ENCODE data around the gene IGF2BP2.

IGF2BP2 gene

DNA sequence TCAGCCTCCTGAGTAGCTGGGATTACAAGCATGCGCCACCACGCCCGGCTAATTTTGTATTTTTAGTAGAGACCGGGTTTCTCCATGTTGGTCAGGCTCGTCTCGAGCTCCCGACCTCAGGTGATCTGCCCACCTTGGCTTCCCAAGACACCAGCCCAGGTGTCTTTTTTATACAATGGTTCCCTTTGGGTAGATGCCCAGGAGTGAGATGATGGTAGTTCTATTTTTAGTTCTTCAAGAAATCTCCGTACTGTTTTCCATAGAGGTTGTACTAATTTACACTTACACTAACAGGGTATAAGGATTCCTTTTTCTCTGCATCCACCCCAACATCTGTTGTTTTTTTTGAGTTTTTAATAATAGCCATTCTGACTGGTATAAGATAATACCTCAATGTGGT is 94.3 kb downstream of the IGF2BP2 start:
- no peak for DNase-seq

DNA sequence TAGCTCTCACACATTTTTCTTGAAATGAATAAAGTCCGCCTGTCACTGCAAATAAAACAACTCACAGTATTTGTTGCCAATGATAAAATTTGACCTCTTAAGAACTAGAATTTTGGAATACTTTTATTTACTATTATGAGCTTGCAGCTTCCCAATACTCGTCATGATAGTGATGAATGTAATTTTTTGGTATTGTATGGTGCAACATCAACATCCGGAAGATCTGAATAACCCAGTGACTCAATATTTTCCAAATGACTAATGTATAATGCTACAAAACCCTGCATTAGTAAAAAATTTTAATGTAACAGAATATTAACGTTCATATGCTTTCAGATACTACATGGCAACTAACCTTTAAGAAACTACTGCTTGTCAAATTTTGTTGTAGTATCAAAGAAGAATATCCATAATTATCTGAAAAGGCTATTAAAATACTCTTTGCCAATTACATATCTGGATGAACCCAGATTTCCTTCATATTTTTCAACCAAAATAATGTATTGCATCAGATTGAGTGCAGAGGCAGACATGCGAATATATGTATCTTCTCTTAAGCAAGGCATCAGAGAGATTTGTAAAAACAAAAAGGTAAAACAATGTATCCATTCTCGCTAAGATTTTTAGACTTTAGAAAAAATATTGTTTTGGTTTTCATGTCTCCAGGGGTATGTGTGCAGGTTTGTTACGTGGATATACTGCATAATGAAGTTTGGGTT is 95.3 kb downstream of the IGF2BP2 start:
- no peak for DNase-seq

DNA sequence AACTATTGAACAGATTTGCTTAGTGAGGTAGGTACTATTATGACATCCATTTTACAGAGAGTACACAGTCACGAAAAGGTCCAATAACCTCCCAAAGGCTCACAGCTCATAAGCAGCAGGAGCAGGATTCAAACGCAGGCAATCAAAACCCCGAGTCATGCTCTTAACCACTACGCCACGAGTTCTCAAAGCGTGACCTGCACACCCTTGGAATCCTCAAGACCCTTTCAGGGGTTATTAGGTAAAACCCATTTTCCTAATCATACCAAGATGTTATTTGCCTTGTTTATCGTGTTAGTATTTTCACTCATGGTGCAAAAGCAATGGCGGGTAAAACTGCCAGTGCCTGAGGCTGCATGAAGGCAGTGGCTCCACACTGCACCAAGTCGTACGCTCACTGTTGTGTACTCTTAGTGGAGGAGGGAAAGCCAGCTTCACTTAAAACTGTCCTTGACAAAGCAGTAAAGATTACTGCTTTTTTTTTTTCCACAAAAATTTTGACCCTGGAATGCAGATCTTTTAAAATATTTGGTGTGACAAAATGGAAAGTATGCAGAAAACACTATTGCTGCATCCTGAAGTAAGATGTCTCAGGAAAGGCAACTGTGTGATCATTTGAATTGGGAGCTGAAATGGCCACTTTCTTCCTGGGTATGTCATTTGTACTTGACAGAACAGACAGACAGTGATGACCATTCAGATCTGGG is 96.1 kb downstream of the IGF2BP2 start:
- no peak for DNase-seq

DNA sequence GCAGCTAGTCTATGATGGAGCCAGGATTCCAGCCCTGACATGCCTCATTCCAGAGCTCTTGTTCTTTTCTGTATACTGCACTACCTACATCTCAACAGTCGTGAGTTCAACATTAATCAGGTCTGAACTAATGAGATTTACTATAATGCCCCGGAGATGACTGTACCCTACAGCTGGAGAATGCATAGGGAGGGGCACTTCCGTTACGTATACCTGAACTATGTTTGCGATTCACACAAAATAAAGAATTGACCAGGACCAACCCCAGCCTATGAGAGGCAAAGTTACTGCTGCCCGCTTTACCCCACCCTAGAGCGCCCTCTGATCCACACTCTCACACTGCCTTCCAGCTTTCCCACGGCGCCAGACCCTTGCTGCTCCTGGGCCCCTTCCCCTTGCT is 97.0 kb downstream of the IGF2BP2 start:
- no peak for DNase-seq

DNA sequence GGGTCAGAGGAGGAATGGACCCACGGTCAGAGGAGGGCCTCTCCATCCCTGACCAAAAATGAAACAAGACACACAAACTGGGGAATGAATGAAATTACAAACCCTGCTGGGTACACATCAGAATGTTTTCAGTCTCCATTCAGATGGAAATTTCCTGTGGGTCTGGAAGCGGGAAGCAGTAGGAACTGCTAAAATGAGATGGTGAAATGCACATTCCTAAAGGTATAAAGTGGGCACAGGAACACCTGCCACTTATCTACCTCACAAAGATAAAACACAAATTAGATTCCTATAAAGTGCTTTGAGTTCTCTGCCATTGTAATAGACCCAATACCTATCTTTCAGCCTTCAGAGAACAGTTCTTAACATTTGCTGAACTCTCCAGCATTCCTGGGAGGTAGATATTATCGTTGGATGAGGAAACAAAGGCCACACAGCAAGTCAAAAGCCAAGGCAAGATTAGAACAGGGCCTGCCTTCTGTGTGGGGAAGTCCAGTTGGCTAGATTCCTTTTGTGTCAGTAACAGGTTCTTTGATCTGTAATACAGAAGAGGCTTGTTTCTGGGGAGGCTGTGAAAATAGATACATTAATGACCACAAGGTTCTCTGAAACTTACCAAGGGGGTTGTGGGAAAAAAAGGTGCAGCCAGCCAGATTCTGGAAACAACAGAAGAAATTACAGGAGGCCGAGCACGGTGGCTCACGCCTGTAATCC is 98.4 kb downstream of the IGF2BP2 start:
- no peak for DNase-seq

DNA sequence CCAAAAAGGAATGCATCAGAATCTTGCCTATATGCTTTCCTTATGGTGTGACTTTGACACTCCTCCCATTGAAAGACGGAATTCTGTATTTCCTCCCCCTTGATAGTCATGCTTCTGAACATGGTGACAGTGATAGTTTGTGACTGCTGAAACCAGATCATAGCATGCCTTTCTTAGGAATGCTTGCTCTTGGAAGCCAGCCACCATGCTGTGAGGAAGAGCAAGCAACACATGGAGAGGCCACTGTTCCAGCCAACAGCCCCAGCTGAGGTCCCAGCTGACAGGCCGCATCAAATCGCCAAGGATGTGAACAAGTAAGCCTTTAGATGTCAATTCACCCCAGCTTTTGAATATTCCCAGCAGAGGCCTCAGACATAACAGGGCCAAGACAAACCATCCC is 100.1 kb downstream of the IGF2BP2 start:
- no peak for DNase-seq

DNA sequence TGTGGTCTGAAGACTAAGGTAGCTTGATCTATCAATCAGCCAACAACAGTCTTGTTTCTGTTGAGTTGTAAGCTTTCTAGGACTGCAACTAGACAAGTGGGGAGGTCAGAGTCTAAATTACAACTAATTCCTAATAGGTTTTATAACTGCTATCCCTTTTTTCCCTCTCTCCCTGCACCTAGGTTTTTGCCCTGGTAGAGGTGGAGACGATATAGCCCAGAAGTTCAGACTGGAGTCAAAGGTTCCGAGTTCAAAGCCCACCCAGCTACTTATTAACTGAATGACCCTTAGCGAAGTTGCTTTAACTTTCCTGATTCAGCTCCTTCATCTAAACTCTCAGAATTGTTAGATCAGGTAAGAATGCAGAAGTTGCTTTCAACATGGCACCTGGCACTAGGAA is 100.6 kb downstream of the IGF2BP2 start:
- no peak for DNase-seq

DNA sequence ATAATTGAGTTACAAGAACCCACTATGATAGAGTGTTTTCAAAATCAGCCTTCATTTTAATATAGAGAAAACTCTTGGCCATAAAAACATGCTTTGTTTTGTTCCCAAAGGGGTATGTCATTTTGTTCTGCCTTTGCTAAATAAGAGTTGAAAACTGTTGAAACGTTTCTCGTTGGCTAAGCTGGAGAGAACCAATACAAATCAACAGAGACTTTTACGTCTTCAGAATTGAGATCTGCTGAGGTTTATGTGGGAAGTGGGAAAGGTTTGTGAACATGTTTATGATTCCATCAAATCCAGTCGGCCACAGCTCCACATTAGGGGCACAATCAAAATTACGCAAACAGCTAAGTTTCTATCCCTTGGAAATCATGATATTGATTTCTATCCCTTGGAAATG is 102.0 kb downstream of the IGF2BP2 start:
- DNase-seq: no peak

DNA sequence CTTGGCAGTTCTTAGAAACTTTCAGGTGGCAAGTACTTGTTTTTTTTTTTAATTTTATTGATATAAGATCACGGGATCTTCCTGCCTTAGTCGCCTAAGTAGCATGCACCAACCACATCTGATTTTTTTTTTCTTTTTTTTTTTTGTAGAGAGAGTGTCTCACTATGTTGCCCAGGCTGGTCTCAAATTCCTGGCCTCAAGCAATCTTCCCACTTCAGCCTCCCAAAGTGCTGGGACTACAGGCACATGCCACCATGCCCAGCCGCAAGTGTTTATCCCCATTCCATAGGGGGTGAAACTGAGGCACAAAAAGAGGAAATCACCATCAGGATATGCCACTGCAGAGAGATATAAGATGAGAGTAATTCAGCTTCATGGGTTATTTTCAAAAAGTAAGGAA is 102.9 kb downstream of the IGF2BP2 start:
- no peak for DNase-seq

DNA sequence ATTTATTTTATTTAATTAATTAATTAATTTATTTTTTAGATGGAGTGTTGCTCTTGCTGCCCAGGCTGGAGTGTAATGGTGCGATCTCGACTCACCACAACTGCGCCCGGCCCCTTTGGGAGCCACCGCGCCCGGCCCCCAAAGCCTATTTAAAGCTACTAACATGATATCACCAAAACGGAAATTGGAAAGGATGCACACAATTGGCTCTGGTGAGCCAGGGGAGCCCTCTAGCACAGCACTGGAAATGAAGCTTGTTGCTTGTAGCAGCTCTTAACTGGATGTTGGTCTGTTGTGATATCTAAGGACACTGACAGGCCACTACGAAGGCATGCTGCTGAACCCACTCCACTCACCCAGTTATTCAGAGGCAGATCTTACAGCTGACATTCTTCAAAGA is 104.5 kb downstream of the IGF2BP2 start:
- no peak for DNase-seq

DNA sequence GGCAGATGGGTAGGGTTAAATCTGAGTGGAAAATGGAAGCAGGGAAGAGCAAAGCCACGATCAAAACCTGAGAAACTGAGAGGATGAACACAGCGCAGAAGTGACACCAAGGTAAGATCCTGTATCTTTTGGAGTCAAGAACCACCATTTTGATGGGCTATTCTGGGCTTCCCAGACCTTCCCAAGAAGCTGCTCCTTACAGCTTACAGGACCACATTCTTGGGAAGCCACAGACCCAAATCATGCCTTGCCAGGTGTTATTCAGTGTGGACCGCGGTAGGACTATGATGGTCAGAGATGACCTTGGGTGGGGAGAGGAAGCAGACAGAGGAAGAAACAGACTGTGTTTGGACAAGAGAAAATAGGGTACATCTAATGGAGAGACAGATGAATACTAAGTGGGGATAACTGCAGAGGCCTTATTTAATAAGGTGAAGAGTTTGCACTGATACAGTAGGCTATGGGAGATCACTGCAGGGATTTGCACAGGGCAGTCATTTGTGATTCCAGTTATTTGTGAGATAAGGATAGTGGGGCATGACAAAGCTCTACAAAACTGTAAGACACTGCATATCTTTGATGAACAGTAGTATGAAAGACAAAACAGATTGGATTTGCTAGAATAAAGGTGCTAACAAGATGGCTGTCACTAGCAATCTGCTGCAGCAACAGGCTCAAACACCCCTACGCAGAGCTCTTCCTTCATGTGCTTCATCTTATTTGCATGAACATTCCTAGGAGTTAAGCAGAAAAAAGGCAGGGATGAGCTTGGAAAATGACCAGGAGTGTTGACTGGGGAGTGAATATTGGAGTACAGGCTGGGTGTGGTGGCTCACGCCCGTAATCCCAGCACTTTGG is 105.9 kb downstream of the IGF2BP2 start:
- DNase-seq: no peak

DNA sequence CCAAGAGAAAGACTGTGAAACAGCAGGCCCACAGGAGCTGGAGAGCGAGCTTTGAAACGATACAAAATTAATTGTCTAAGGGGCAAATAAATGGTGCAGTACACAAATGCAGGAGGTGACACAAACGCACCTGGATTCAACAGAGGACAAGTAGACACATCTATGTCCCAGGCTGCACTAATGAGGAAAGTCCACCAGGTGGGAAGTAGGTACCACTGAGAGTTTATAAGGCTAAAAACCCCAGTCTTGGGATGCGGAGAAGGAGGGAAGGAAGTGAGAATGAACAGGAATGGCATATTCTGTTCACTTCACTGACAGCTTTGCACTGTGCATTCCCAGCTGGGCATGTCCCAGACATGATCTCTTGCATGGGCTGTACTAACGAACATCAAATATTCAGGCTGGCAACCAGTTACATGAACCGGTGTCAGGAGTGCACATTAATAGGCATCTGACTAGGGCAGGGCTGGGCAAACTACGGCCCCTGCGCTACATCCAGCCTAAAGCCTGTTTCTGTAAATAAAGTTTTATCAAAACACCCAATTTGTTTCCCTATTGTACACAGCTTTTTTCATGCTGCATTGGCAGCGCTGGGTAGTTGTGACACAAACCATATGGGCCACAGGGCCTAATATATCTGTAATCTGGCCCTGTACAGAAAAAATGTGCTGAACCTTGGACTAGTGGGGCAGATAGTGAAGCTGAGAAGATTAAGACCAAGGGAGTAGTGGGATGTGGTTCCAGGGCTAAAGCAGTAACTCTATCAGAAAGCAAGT is 107.0 kb downstream of the IGF2BP2 start:
- no peak for DNase-seq

DNA sequence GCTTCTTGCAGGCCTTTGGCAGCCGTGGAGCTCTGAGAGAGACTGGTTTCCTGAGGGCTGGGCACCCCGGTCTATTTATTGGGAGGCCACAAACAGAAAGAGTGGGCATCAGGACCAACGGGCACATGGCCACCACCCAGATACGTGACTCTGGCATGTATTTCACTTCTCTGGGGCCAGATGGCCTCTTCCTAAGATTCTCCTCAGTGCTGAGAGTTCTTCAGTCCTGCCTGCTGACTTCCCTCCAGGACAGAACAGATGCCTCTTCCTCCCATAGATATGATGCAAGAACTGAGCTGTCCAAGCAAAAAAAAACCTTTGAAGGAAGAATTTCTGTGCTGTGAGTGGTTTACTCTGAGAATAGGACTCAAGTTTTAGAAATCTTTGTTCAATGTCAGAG is 107.7 kb downstream of the IGF2BP2 start:
- DNase-seq: no peak

DNA sequence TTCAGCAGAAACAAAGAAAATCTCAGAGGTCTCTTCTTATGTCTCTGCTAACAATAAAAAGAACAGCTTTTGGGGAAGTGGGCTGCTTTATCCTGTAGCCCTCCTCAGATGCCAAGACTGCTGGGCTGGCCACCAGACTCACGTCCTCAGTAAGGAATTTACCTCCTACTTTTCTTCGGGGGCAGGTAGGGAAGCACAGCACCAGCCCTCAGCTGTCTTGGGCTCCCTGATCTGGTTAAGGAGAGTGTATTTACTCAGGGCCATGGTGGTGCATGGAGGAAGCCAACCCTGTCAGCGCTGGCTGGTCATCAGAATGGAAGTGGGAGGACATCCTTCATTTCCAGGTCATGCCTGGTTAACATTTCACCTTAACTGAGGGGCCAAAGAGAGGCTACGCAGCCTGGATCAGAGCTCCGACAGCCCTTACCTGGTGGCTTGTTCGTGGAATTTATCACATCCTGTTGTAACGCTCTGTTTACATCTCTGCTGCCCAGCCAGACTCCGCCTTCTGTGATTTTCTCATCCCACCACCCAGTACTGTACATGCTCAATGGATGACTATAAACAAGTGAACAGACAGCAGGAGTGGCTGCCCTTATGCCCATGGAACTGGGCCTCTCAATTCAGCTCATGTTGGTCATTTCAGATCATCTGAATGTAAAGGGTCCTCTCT is 108.3 kb downstream of the IGF2BP2 start:
- no peak for DNase-seq

DNA sequence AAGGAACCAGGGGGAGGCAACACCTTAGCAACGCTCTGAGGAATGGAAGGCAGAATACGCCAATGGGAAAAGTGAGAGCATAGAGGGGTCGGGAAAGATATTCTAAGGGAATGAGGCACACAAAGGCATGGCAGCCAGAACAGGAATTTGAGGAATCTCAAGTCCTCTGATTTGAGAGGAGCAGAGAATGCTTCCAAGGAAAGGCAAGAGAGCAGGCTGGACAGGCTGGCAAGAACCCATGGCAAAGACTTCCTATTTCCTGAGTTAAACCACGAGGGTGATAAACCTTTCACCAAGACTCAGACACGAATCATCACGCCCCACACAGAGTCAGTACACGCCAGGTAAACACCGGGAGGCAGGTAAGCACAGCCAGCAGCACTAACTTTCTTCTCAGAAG is 109.8 kb downstream of the IGF2BP2 start:
- DNase-seq: no peak

DNA sequence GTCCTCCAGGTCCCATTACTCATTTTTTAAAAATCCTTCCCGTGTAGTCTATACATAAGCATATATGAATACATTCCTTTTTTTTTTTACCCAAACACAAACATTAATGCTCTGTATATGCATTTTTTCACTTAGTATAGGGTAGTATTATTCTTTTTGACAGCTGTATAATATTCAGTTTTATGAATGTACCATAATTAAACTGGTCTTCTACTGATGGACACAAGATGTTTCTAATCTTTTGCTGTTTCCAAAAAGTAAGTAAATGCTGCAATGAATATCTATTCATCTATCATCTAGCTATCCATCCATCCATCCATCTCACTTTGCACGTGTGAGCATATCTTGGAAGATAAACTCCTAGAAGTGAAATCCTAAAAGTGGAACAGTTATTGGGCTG is 110.8 kb downstream of the IGF2BP2 start:
- no peak for DNase-seq

DNA sequence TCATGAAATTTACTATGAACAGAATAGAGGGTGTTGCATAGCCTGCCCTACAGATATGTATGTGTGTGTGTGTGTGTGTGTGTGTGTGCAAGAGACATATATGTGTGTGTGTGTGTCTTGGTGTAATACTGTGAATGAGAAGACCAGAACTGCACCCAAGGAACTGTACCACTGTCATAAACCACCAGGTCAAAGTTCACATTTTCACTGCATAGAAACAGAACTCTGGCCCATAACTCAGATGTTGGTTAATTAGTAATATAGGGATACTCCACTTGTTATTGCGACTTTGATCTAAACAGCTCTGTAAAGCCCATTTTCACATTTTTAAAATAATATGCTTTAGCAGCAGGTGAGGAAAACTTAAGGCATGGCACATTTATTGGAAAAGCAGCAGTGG is 111.8 kb downstream of the IGF2BP2 start:
- no peak for DNase-seq

DNA sequence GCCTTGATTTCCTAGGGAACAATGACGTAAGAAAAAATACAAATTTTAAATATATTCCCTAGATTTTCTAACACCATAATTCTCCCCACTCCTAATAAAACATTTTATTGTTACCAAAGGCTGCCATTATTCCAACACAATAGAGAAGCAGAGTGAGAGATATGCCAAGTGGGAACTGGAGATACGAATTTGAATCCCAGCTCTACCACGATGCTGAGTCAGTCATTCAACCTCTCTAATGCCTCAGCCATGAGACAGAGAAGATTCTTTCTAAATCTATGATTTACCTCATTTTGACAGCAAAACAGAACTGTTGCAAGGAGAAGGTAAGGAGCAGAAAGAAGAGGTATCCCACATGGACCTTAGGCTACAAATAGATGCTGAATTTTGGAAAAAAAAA is 112.5 kb downstream of the IGF2BP2 start:
- no peak for DNase-seq

DNA sequence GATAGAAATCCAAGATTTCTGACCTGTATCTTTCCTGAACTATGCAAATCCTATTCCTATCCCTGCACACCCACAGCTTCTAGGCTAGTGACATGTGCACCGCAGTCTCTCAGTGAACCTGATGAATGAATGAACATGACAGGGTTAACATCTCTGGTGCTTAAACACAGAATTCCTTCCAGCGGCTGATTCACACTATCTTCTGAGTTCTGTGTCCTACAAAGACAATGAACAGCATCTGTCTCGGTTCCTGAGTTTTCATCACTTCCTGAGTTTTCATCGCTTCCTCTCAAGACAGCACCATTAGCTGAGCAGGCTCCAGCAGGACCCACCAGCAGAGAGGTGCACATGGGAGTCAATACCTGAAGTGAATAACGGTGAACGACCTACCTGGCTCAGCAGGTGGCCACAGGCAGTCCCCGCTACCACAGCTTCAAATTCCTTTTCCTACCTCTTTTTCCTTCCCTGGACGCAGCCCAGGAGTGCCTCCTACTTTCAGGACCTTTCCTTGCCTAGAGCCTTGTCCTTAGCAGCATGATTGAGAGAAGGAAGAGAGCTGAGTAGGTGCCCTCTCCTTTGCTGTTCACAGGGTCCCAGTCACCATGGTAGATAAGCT is 113.5 kb downstream of the IGF2BP2 start:
- no peak for DNase-seq

DNA sequence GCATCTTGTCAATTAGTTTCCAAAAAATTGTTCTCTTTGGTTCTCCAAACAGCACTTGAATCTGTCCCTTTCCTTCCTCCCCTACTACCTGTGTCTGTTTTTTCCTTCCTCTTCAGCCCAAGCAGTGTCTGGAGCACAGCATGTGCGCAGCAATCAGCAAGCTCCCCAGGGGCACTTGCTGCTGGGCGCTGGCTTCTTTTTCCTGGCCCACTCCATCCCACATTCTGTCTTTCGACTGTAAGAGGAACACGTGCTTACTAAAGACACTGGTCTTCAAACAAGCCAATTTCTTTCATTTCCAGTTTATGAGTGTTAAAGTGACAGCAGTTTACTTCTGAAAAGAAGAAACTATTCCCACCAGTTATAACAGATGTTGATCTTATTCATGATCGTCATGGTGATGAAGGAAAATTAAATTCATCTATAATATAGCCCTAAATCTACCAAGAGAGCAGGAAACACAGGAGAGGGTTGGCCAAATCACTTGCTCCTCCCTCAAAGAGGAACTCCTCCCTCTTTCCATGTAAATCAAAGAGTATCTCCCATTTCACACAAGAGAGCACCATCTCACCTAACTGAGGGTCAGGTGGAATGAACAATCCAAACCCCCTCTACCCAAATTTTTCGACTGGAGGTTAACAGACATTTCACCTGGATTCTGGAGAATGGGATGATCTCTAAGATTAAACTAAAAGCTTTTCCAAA is 115.4 kb downstream of the IGF2BP2 start:
- DNase-seq: no peak

DNA sequence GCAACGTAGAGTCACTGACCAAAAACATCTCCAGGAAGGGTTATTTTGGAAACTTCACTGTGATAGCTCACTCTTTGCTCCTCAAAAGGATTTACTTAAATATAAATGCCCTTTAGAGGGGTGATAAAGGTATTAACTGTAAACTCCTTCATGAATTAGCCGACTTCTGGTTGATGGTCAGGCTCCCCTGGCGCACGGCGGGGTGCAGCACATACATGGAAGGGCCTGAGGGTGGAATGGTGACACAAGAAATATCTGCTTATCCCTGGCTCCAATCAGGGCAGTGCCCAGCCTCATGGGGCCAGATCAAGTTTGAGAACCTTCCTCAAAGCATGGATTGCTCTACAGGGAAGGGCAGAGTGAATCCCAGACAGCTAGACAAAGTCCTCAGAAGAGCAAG is 116.5 kb downstream of the IGF2BP2 start:
- DNase-seq: no peak
